ENCODE data around the gene LRCH3.

Gene LRCH3

GRCh38 chr3:197749601-197750395 is 41.3 kb upstream of the LRCH3 start, which contains the start of gene FYTTD1:
FYTTD1 (plus strand) TSS chr3:197749883; CDS start chr3:197749972, 89 bp downstream.
- DNase-seq: peak; percentile 94
- Histone ChIP-seq H3K4me3 (ENCODE audit: low read length) (peak within 1 kb of the TSS; percentile 80), H3F3A (ENCODE audit: insufficient read depth, low read length) (peaks cover 39% of the 10 kb centered on the region), H3K9me2 (replicated peaks; ENCODE audit: insufficient read depth, low read length) (no peaks in the 10 kb centered on the region), H3K79me2 (ENCODE audit: low read length) (peaks cover 39% of the 10 kb centered on the region), H3K27ac (ENCODE audit: low read length) (peak within 1 kb of the TSS; percentile 83), H3K36me3 (replicated peaks; ENCODE audit: insufficient read depth, low read length) (no peaks in the 10 kb centered on the region), H4K20me1 (ENCODE audit: insufficient read depth, low read length) (no peaks in the 10 kb centered on the region), H3K4me1 (ENCODE audit: low read length) (peaks cover 13% of the 10 kb centered on the region), H3K4me2 (ENCODE audit: low read depth, low read length) (peak within 1 kb of the TSS; percentile 88), H3K9ac (ENCODE audit: low read length) (peak within 1 kb of the TSS; percentile 89), H3K9me3 (replicated peaks; ENCODE audit: insufficient read depth, low read length) (no peaks in the 10 kb centered on the region), H2AFZ (ENCODE audit: low read length) (peak within 1 kb of the TSS; percentile 94), H3K27me3 (replicated peaks; ENCODE audit: insufficient read depth, low read length) (no peaks in the 10 kb centered on the region)
- TF ChIP-seq EZH2phosphoT487 (IDR thresholded peaks at IDR 0.05; ENCODE audit: low read length) (no peak), EZH2 (optimal IDR thresholded peaks at IDR 0.05; ENCODE audit: low read depth, low read length) (no peak), CTCF (IDR thresholded peaks at IDR 0.05; ENCODE audit: low read length) (peak; percentile 50)

- TF ChIP-seq EZH2 (optimal IDR thresholded peaks at IDR 0.05; ENCODE audit: low read depth, low read length) (no peak), CTCF (IDR thresholded peaks at IDR 0.05; ENCODE audit: low read length) (no peak), EZH2phosphoT487 (IDR thresholded peaks at IDR 0.05; ENCODE audit: low read length) (no peak)
- Histone ChIP-seq H3K79me2 (ENCODE audit: low read length) (peaks cover 44% of the 10 kb centered on the region), H3K36me3 (replicated peaks; ENCODE audit: insufficient read depth, low read length) (no peaks in the 10 kb centered on the region), H2AFZ (ENCODE audit: low read length) (peak overlapping the region; percentile 94), H3K4me2 (ENCODE audit: low read depth, low read length) (peak overlapping the region; percentile 88), H3K9me2 (replicated peaks; ENCODE audit: insufficient read depth, low read length) (no peaks in the 10 kb centered on the region), H3K4me1 (ENCODE audit: low read length) (peaks cover 13% of the 10 kb centered on the region), H3K4me3 (ENCODE audit: low read length) (peak overlapping the region; percentile 80), H3K9me3 (replicated peaks; ENCODE audit: insufficient read depth, low read length) (no peaks in the 10 kb centered on the region), H3F3A (ENCODE audit: insufficient read depth, low read length) (peaks cover 39% of the 10 kb centered on the region), H3K9ac (ENCODE audit: low read length) (peak overlapping the region; percentile 89), H4K20me1 (ENCODE audit: insufficient read depth, low read length) (no peaks in the 10 kb centered on the region), H3K27me3 (replicated peaks; ENCODE audit: insufficient read depth, low read length) (no peaks in the 10 kb centered on the region), H3K27ac (ENCODE audit: low read length) (peak overlapping the region; percentile 83)
- peak; percentile 86 for DNase-seq
These were observed 40.6 kb upstream of the LRCH3 start for GRCh38 chr3:197750396-197750831.

- Histone ChIP-seq H3F3A (ENCODE audit: insufficient read depth, low read length) (peaks cover 39% of the 10 kb centered on the region), H2AFZ (ENCODE audit: low read length) (peak overlapping the region; percentile 94), H3K4me3 (ENCODE audit: low read length) (peak overlapping the region; percentile 80), H3K79me2 (ENCODE audit: low read length) (peaks cover 50% of the 10 kb centered on the region), H3K9ac (ENCODE audit: low read length) (peak overlapping the region; percentile 89), H3K27ac (ENCODE audit: low read length) (peak overlapping the region; percentile 83), H3K4me1 (ENCODE audit: low read length) (peaks cover 13% of the 10 kb centered on the region), H3K27me3 (replicated peaks; ENCODE audit: insufficient read depth, low read length) (no peaks in the 10 kb centered on the region), H3K9me2 (replicated peaks; ENCODE audit: insufficient read depth, low read length) (no peaks in the 10 kb centered on the region), H3K4me2 (ENCODE audit: low read depth, low read length) (peak overlapping the region; percentile 88), H3K9me3 (replicated peaks; ENCODE audit: insufficient read depth, low read length) (no peaks in the 10 kb centered on the region), H3K36me3 (replicated peaks; ENCODE audit: insufficient read depth, low read length) (no peaks in the 10 kb centered on the region), H4K20me1 (ENCODE audit: insufficient read depth, low read length) (no peaks in the 10 kb centered on the region)
- TF ChIP-seq EZH2 (optimal IDR thresholded peaks at IDR 0.05; ENCODE audit: low read depth, low read length) (no peak), CTCF (IDR thresholded peaks at IDR 0.05; ENCODE audit: low read length) (peak; percentile 12; the same call in 1 of the 2 replicates), EZH2phosphoT487 (IDR thresholded peaks at IDR 0.05; ENCODE audit: low read length) (no peak)
- DNase-seq: peak; percentile 58
These were observed 40.0 kb upstream of the LRCH3 start for GRCh38 chr3:197750858-197751737.
